GM23248 (cell line): ENCODE results near the gene RCL1.

Experiments used
- EZH2 ChIP-seq: fragments of 200-600 bp; sonication (generic); IDR thresholded peaks from 2 replicates; pipeline ENCODE4 v1.6.1; 2018; ENCODE audit warnings: antibody characterized with exemption, mild to moderate bottlenecking; ENCODE audit not compliant: insufficient read depth, poor library complexity, severe bottlenecking
- EZH2phosphoT487 ChIP-seq: fragments of 200-600 bp; sonication (generic); IDR thresholded peaks from 2 replicates; pipeline ENCODE4 v1.6.1; 2018; ENCODE audit warnings: antibody characterized with exemption, moderate library complexity, mild to moderate bottlenecking, low read depth; ENCODE audit not compliant: insufficient read depth

GRCh38 chr9:4792054-4792571, 631 bp upstream of the RCL1 start:
- TF ChIP-seq EZH2 (no peak), EZH2phosphoT487 (no peak)
